Right atrium auricular region (tissue), 2 donors: ENCODE results near the gene UBE4B. TPM values are rescaled to one million over a fixed set of nuclear protein-coding genes. Genes with fewer than 3 reads are reported as not detected.
"Not testable (repeated sequence)": the region's sequence is repeated elsewhere in the genome, so short reads cannot be mapped to it uniquely, and the experiment has no call there.

Experiments
- DNase-seq: peaks from one replicate; pipeline ENCODE4 v3.0.0-alpha.2; 2019; ENCODE audit warnings: low spot score
- H3K27ac ChIP-seq, 2 donors: fragments of 200-600 bp; sonication (generic); 1 replicate in 1 of 2; 2 replicates in 1 of 2; pipeline ENCODE4 v1.5.1; 2016 to 2019
- H3K27me3 ChIP-seq, 2 donors: fragments of 200-600 bp; sonication (generic); one replicate each; pipeline versions ENCODE4 v1.5.1 to v1.6.0; 2017 to 2019
- H3K36me3 ChIP-seq: fragments of 200-600 bp; sonication (generic); one replicate; pipeline ENCODE4 v1.5.1; 2016
- H3K4me1 ChIP-seq, 2 donors: fragments of 200-600 bp; sonication (generic); one replicate each; pipeline versions ENCODE4 v1.5.1 to v1.6.0; 2017 to 2019
- H3K4me3 ChIP-seq, 2 donors: fragments of 200-600 bp; sonication (generic); 1 replicate in 1 of 2; 2 replicates in 1 of 2; pipeline ENCODE4 v1.5.1; 2017 to 2019; ENCODE audit warnings: mild to moderate bottlenecking in 1 of 2, moderate library complexity in 1 of 2
- H3K9me3 ChIP-seq, 2 donors: fragments of 200-600 bp; sonication (generic); one replicate each; pipeline ENCODE4 v1.5.1; 2019
- CTCF ChIP-seq, 2 donors: fragments of 200-600 bp; sonication (generic); IDR thresholded peaks; one replicate each; pipeline ENCODE4 v1.5.1; 2019; ENCODE audit warnings: antibody characterized with exemption in 2 of 2
- total RNA-seq, 2 donors: library from RNA; depleted of rRNA; stranded (reverse); fragments of >200 nt; gene quantifications; one replicate each; pipeline ENCODE4 v1.1.0, GENCODE V29; 2016

The UBE4B gene
- total RNA-seq, 2 donors from 2014 or later, result 50.2 to 71.3 TPM

DNA sequence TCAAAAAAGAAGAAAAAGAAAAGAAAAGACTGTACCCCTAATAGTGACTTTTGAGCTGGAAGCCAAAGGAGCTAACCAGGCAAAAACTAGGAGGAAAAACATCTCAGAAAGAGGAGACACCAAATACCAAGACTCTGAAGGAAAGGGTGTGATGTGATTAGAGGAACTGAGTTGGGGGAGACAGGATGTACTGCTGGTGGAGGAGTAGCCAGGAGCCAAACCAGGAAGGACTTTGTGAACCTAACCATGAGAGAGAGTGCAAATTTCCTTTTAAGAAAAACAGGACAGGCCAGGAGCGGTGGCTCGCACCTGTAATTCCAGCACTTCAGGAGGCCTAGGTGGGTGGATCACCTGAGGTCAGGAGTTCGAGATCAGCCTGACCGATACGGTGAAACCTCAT lies 39.8 kb upstream of the UBE4B start:
- no peaks in the 10 kb centered on the region for H3K9me3 ChIP-seq
- H3K27me3 ChIP-seq, result no peaks in the 10 kb centered on the region
- no peak overlapping the region for H3K4me3 ChIP-seq
- DNase-seq, result no peak
- TF ChIP-seq CTCF (IDR thresholded peaks at IDR 0.05), result no peak
- H3K4me1 ChIP-seq, result peaks cover 0 to 32% of the 10 kb centered on the region in 2 donors
- H3K36me3 ChIP-seq, result no peaks in the 10 kb centered on the region
- peak overlapping the region; percentile 36 to 44 for H3K27ac ChIP-seq

DNA sequence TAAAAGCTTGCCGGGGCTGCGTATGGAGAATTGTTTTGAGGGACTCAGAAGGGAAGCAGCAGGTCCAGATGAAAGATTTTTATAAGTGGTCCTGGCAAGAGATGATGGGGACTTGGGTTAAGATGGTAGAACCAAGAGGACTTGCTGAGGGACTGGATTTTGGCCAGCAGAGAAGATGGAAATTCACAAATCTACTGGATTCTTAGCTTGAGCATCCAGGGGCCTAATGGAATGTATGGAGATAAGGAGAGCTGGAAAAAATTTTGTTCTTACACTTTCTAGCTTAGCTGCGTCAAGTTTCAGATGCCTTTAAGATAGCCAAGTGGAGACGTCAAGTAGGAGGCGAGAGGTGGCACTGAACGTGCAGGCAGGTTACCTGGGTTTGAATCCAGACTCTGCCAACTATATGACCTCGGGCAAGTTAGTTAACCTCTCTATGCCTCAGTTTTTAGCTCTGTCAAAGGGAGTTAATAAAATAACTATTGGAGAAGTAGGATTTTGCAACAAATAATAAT lies 39.1 kb upstream of the UBE4B start:
- DNase-seq, result no peak
- H3K4me3 ChIP-seq, result no peak overlapping the region
- H3K36me3 ChIP-seq, result no peaks in the 10 kb centered on the region
- H3K27me3 ChIP-seq, result no peaks in the 10 kb centered on the region
- H3K27ac ChIP-seq, result peak overlapping the region; percentile 36 to 44
- no peaks in the 10 kb centered on the region for H3K9me3 ChIP-seq
- H3K4me1 ChIP-seq, result peaks cover 0 to 34% of the 10 kb centered on the region in 2 donors
- TF ChIP-seq CTCF (IDR thresholded peaks at IDR 0.05), result no peak

- DNase-seq, result no peak
- Histone ChIP-seq H3K4me1 (peaks cover 0 to 23% of the 10 kb centered on the region in 2 donors), H3K4me3 (peak within 1 kb of the TSS; percentile 48 to 64), H3K27me3 (no peaks in the 10 kb centered on the region), H3K27ac (peak within 1 kb of the TSS; percentile 58 to 71), H3K36me3 (no peaks in the 10 kb centered on the region), H3K9me3 (no peaks in the 10 kb centered on the region)
- TF ChIP-seq CTCF (IDR thresholded peaks at IDR 0.05), result no peak
Observed at GRCh38 chr1:9996624-9997582, 35.9 kb upstream of the UBE4B start, which contains the start of gene RBP7. Gene RBP7 (plus strand): TSS chr1:9997228. CDS start chr1:9997259, 31 bp downstream.

- H3K9me3 ChIP-seq, result no peaks in the 10 kb centered on the region
- no peaks in the 10 kb centered on the region for H3K36me3 ChIP-seq
- no peak for DNase-seq
- no peak overlapping the region for H3K4me3 ChIP-seq
- no peaks in the 10 kb centered on the region for H3K27me3 ChIP-seq
- H3K4me1 ChIP-seq, result peaks cover 0 to 16% of the 10 kb centered on the region in 2 donors
- TF ChIP-seq CTCF (IDR thresholded peaks at IDR 0.05), result no peak
- no peak overlapping the region for H3K27ac ChIP-seq
Observed at GRCh38 chr1:10001016-10001665, 31.6 kb upstream of the UBE4B start.

DNA sequence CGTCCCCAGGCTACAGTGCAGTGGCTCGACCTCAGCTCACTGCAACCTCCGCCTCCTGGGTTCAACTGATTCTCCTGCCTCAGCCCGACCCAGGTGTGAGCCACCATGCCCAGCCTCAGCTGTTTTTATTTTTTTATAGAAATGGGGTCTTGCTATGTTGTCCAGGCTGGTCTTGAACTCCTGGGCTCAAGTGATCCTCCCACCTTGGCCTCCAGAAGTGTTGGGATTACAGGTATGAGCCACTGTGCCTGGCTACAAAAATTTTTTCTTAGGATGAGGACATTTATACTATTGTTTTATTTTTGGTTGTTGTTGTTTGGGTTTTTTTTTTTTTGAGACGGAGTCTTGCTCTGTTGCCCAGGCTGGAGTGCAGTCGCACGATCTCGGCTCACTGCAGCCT lies 27.5 kb upstream of the UBE4B start:
- not testable (repeated sequence) for H3K4me3 ChIP-seq, H3K27me3 ChIP-seq, H3K9me3 ChIP-seq, H3K27ac ChIP-seq, DNase-seq, H3K4me1 ChIP-seq, H3K36me3 ChIP-seq

GRCh38 chr1:10007169-10007568 lies 25.6 kb upstream of the UBE4B start:
- no peaks in the 10 kb centered on the region for H3K36me3 ChIP-seq
- DNase-seq, result no peak
- no peak overlapping the region for H3K4me3 ChIP-seq
- H3K9me3 ChIP-seq, result no peaks in the 10 kb centered on the region
- no peaks in the 10 kb centered on the region for H3K27me3 ChIP-seq
- TF ChIP-seq CTCF (IDR thresholded peaks at IDR 0.05), result no peak
- H3K27ac ChIP-seq, result no peak overlapping the region
- H3K4me1 ChIP-seq, result no peaks in the 10 kb centered on the region
